ENCODE measurements around the gene DTWD2.
"Not testable (repeated sequence)": the region's sequence is repeated elsewhere in the genome, so short reads cannot be mapped to it uniquely, and the experiment has no call there.

Gene DTWD2

DNA sequence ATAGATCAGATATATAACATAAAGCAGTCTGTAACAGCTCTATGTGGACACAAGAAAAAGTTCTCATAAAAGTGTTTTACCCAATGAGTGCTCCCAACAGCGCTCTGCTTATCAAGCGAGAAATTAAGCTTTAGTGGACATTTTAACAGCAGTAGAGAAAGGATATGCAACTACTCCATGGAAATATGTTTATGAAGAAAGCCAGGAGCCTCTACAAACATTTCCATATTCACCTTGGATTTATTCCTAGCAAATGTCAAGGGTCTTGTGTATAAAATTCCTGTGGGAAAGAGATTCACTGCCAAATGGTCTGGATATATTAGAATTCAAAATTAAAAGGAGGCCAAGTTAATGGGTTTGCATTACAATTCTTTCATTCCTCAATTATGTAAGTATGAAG lies 66.5 kb downstream of the DTWD2 start:
- no peaks in the 10 kb centered on the region for H3K36me3 ChIP-seq (ENCODE audit: control insufficient read depth, insufficient read depth, low read length)
- no CpG with 5 or more reads among the region's 2 CpGs for WGBS (ENCODE audit: insufficient coverage, insufficient read length)
- H3K27me3 ChIP-seq (ENCODE audit: control insufficient read depth, insufficient read depth, low read length): no peaks in the 10 kb centered on the region
- H3K4me1 ChIP-seq (ENCODE audit: control insufficient read depth, insufficient read depth, low read length): peaks cover 3% of the 10 kb centered on the region; the same call in 1 of the 2 replicates
- H3K27ac ChIP-seq (ENCODE audit: low read length): no peak overlapping the region
- DNase-seq (ENCODE audit: low read depth, low spot score): no peak
- H3K4me3 ChIP-seq (ENCODE audit: low read length): no peak overlapping the region
- no peaks in the 10 kb centered on the region for H3K9me3 ChIP-seq (ENCODE audit: control insufficient read depth, insufficient read depth, low read length)

GRCh38 chr5:118919016-118919415 lies 69.3 kb downstream of the DTWD2 start:
- Histone ChIP-seq H3K36me3 (ENCODE audit: control insufficient read depth, insufficient read depth, low read length) (no peaks in the 10 kb centered on the region), H3K27ac (ENCODE audit: low read length) (no peak overlapping the region), H3K4me3 (ENCODE audit: low read length) (no peak overlapping the region), H3K27me3 (ENCODE audit: control insufficient read depth, insufficient read depth, low read length) (no peaks in the 10 kb centered on the region), H3K4me1 (ENCODE audit: control insufficient read depth, insufficient read depth, low read length) (peaks cover 3% of the 10 kb centered on the region; the same call in 1 of the 2 replicates), H3K9me3 (ENCODE audit: control insufficient read depth, insufficient read depth, low read length) (no peaks in the 10 kb centered on the region)
- no peak for DNase-seq (ENCODE audit: low read depth, low spot score)
- WGBS (ENCODE audit: insufficient coverage, insufficient read length): no CpG with 5 or more reads among the region's 3 CpGs

DNA sequence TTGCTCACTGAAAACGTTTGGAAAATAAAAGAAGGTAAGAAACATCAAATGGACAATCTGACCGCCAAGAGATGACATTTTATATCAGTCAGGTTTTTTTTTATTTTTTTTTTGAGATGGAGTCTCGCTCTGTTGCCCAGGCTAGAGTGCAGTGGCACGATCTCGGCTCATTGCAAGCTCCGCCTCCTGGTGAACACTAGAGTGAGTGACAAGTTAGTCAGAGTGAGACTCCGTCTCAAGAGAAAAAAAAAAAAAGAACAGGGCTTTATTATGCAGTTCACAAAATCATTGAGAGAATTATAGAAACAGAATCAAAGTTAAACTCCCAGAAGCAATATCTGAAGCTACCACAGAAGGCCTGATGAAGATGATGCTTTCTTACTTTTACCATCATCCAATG lies 70.1 kb downstream of the DTWD2 start:
- Histone ChIP-seq H3K36me3 (ENCODE audit: control insufficient read depth, insufficient read depth, low read length) (no peaks in the 10 kb centered on the region), H3K4me1 (ENCODE audit: control insufficient read depth, insufficient read depth, low read length) (0 out of 2 replicates have a peak, but pooled peaks cover under 1% of the 10 kb centered on the region), H3K4me3 (ENCODE audit: low read length) (no peak overlapping the region), H3K27me3 (ENCODE audit: control insufficient read depth, insufficient read depth, low read length) (no peaks in the 10 kb centered on the region), H3K9me3 (ENCODE audit: control insufficient read depth, insufficient read depth, low read length) (no peaks in the 10 kb centered on the region), H3K27ac (ENCODE audit: low read length) (no peak overlapping the region)
- WGBS (ENCODE audit: insufficient coverage, insufficient read length): no CpG with 5 or more reads among the region's 7 CpGs
- no peak for DNase-seq (ENCODE audit: low read depth, low spot score)

GRCh38 chr5:118907536-118907935 lies 80.8 kb downstream of the DTWD2 start:
- not testable (repeated sequence) for H3K4me3 ChIP-seq (ENCODE audit: low read length); H3K27ac ChIP-seq (ENCODE audit: low read length); H3K27me3 ChIP-seq (ENCODE audit: control insufficient read depth, insufficient read depth, low read length); H3K4me1 ChIP-seq (ENCODE audit: control insufficient read depth, insufficient read depth, low read length); DNase-seq (ENCODE audit: low read depth, low spot score); H3K9me3 ChIP-seq (ENCODE audit: control insufficient read depth, insufficient read depth, low read length); H3K36me3 ChIP-seq (ENCODE audit: control insufficient read depth, insufficient read depth, low read length)
- no CpG with 5 or more reads among the region's 5 CpGs for WGBS (ENCODE audit: insufficient coverage, insufficient read length)

GRCh38 chr5:118906947-118907346 lies 81.4 kb downstream of the DTWD2 start:
- Histone ChIP-seq H3K4me3 (ENCODE audit: low read length) (no peak overlapping the region), H3K36me3 (ENCODE audit: control insufficient read depth, insufficient read depth, low read length) (no peaks in the 10 kb centered on the region), H3K27ac (ENCODE audit: low read length) (no peak overlapping the region), H3K4me1 (ENCODE audit: control insufficient read depth, insufficient read depth, low read length) (no peaks in the 10 kb centered on the region), H3K9me3 (ENCODE audit: control insufficient read depth, insufficient read depth, low read length) (no peaks in the 10 kb centered on the region), H3K27me3 (ENCODE audit: control insufficient read depth, insufficient read depth, low read length) (no peaks in the 10 kb centered on the region)
- DNase-seq (ENCODE audit: low read depth, low spot score): no peak

DNA sequence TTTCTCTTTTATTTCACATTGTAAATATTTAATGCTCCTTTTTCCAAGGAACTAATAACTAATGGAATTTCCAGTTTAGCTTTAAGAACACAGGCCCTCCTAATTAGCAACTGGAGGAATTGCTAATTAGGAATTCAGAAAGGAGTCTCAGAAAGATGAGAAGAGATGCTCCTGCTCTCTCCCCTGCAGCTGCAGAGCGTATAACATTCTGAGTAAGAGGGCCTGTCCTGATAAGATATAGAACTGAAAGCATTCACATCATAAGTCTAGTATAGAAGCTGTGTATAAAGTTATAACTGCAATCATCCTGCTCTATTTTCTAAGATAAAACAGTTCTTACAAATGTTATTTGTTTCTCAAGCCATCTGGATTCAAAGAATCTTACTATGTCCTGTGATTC lies 83.2 kb downstream of the DTWD2 start:
- Histone ChIP-seq H3K4me3 (ENCODE audit: low read length) (no peak overlapping the region), H3K36me3 (ENCODE audit: control insufficient read depth, insufficient read depth, low read length) (no peaks in the 10 kb centered on the region), H3K27ac (ENCODE audit: low read length) (no peak overlapping the region), H3K9me3 (ENCODE audit: control insufficient read depth, insufficient read depth, low read length) (no peaks in the 10 kb centered on the region), H3K4me1 (ENCODE audit: control insufficient read depth, insufficient read depth, low read length) (no peaks in the 10 kb centered on the region), H3K27me3 (ENCODE audit: control insufficient read depth, insufficient read depth, low read length) (no peaks in the 10 kb centered on the region)
- DNase-seq (ENCODE audit: low read depth, low spot score): no peak
- no CpG with 5 or more reads among the region's 1 CpG for WGBS (ENCODE audit: insufficient coverage, insufficient read length)

- H3K4me3 ChIP-seq (ENCODE audit: low read length): no peak overlapping the region
- no peaks in the 10 kb centered on the region for H3K9me3 ChIP-seq (ENCODE audit: control insufficient read depth, insufficient read depth, low read length)
- no peak overlapping the region for H3K27ac ChIP-seq (ENCODE audit: low read length)
- no peaks in the 10 kb centered on the region for H3K27me3 ChIP-seq (ENCODE audit: control insufficient read depth, insufficient read depth, low read length)
- DNase-seq (ENCODE audit: low read depth, low spot score): no peak
- no peaks in the 10 kb centered on the region for H3K4me1 ChIP-seq (ENCODE audit: control insufficient read depth, insufficient read depth, low read length)
- no peaks in the 10 kb centered on the region for H3K36me3 ChIP-seq (ENCODE audit: control insufficient read depth, insufficient read depth, low read length)
Observed at GRCh38 chr5:118902656-118903438, 85.5 kb downstream of the DTWD2 start.

GRCh38 chr5:118894709-118895108 lies 93.6 kb downstream of the DTWD2 start:
- no peak overlapping the region for H3K4me3 ChIP-seq (ENCODE audit: low read length)
- no CpG with 5 or more reads among the region's 1 CpG for WGBS (ENCODE audit: insufficient coverage, insufficient read length)
- H3K27me3 ChIP-seq (ENCODE audit: control insufficient read depth, insufficient read depth, low read length): no peaks in the 10 kb centered on the region
- H3K4me1 ChIP-seq (ENCODE audit: control insufficient read depth, insufficient read depth, low read length): no peaks in the 10 kb centered on the region
- no peaks in the 10 kb centered on the region for H3K9me3 ChIP-seq (ENCODE audit: control insufficient read depth, insufficient read depth, low read length)
- no peak for DNase-seq (ENCODE audit: low read depth, low spot score)
- H3K27ac ChIP-seq (ENCODE audit: low read length): no peak overlapping the region
- no peaks in the 10 kb centered on the region for H3K36me3 ChIP-seq (ENCODE audit: control insufficient read depth, insufficient read depth, low read length)

GRCh38 chr5:118891252-118891651 lies 97.1 kb downstream of the DTWD2 start:
- H3K27me3 ChIP-seq (ENCODE audit: control insufficient read depth, insufficient read depth, low read length): no peaks in the 10 kb centered on the region
- no peaks in the 10 kb centered on the region for H3K4me1 ChIP-seq (ENCODE audit: control insufficient read depth, insufficient read depth, low read length)
- H3K27ac ChIP-seq (ENCODE audit: low read length): no peak overlapping the region
- H3K36me3 ChIP-seq (ENCODE audit: control insufficient read depth, insufficient read depth, low read length): no peaks in the 10 kb centered on the region
- no peak overlapping the region for H3K4me3 ChIP-seq (ENCODE audit: low read length)
- no CpG with 5 or more reads among the region's 2 CpGs for WGBS (ENCODE audit: insufficient coverage, insufficient read length)
- H3K9me3 ChIP-seq (ENCODE audit: control insufficient read depth, insufficient read depth, low read length): no peaks in the 10 kb centered on the region
- no peak for DNase-seq (ENCODE audit: low read depth, low spot score)

- DNase-seq (ENCODE audit: low read depth, low spot score): no peak
- WGBS (ENCODE audit: insufficient coverage, insufficient read length): no CpG with 5 or more reads among the region's 2 CpGs
- Histone ChIP-seq H3K36me3 (ENCODE audit: control insufficient read depth, insufficient read depth, low read length) (no peaks in the 10 kb centered on the region), H3K9me3 (ENCODE audit: control insufficient read depth, insufficient read depth, low read length) (no peaks in the 10 kb centered on the region), H3K4me3 (ENCODE audit: low read length) (no peak overlapping the region), H3K27me3 (ENCODE audit: control insufficient read depth, insufficient read depth, low read length) (no peaks in the 10 kb centered on the region), H3K27ac (ENCODE audit: low read length) (no peak overlapping the region), H3K4me1 (ENCODE audit: control insufficient read depth, insufficient read depth, low read length) (no peaks in the 10 kb centered on the region)
Observed at GRCh38 chr5:118889165-118889564, 99.2 kb downstream of the DTWD2 start.

- no peaks in the 10 kb centered on the region for H3K4me1 ChIP-seq (ENCODE audit: control insufficient read depth, insufficient read depth, low read length)
- no peaks in the 10 kb centered on the region for H3K36me3 ChIP-seq (ENCODE audit: control insufficient read depth, insufficient read depth, low read length)
- no CpG with 5 or more reads among the region's 2 CpGs for WGBS (ENCODE audit: insufficient coverage, insufficient read length)
- H3K27me3 ChIP-seq (ENCODE audit: control insufficient read depth, insufficient read depth, low read length): no peaks in the 10 kb centered on the region
- DNase-seq (ENCODE audit: low read depth, low spot score): no peak
- H3K9me3 ChIP-seq (ENCODE audit: control insufficient read depth, insufficient read depth, low read length): no peaks in the 10 kb centered on the region
- no peak overlapping the region for H3K27ac ChIP-seq (ENCODE audit: low read length)
- H3K4me3 ChIP-seq (ENCODE audit: low read length): no peak overlapping the region
Observed at GRCh38 chr5:118888556-118888955, 99.8 kb downstream of the DTWD2 start.

Measured in iPS DF 6.9 (cell line).